WTC11 (cell line): ENCODE measurements around the gene DESI2. TPM values are rescaled to one million over a fixed set of nuclear protein-coding genes. Genes with fewer than 3 reads are reported as not detected.

Source experiments
- ATAC-seq: fragments of 200-7000 bp; cut with Tn5 transposase; 2 replicates; pipeline ENCODE4 v1.10.0; 2021; ENCODE audit warnings: mild to moderate bottlenecking, moderate library complexity
- Bru-seq: library from RNA; stranded (reverse); fragments of 400-500 nt; gene quantifications from one replicate; lab custom pipeline; 2021; lab: Mats Ljungman, UMichigan
- CTCF ChIA-PET: fragments of 300-600 bp; sonication (Branson Sonifier 250); formaldehyde crosslinking; loops from one replicate; lab custom pipeline; 2021; ENCODE audit warnings: antibody characterized with exemption; lab: Charles Lee
- POLR2A ChIA-PET: fragments of 350-600 bp; sonication (Branson Sonifier 250); formaldehyde crosslinking; loops from one replicate; lab custom pipeline; 2021; ENCODE audit warnings: antibody characterized with exemption; lab: Charles Lee
- DNase-seq: peaks from one replicate; pipeline ENCODE4 v3.0.0; 2021; ENCODE audit warnings: low spot score
- H3K27ac Mint-ChIP-seq: 2 replicates; pipeline ENCODE4 v1.8.0; 2021; ENCODE audit warnings: mixed read lengths
- H3K27me3 Mint-ChIP-seq: 2 replicates; pipeline ENCODE4 v1.8.0; 2021; ENCODE audit warnings: low read depth, mild to moderate bottlenecking, moderate library complexity, mixed read lengths
- H3K36me3 Mint-ChIP-seq: 2 replicates; pipeline ENCODE4 v1.8.0; 2021; ENCODE audit warnings: mixed read lengths
- H3K4me1 Mint-ChIP-seq: 2 replicates; pipeline ENCODE4 v1.8.0; 2022; ENCODE audit warnings: mixed read lengths
- H3K4me3 Mint-ChIP-seq: 2 replicates; pipeline ENCODE4 v1.8.0; 2021; ENCODE audit warnings: mild to moderate bottlenecking, moderate library complexity, mixed read lengths
- H3K9me3 Mint-ChIP-seq: 2 replicates; pipeline ENCODE4 v1.8.0; 2021; ENCODE audit warnings: mixed read lengths
- ATF2 ChIP-seq: sonication (generic); formaldehyde crosslinking; IDR thresholded peaks from 2 replicates; pipeline ENCODE4 v1.8.1; 2022; ENCODE audit warnings: low read depth, missing genetic modification reagents, borderline replicate concordance
- CDX4 ChIP-seq: fragments of 250-450 bp; sonication (Bioruptor Pico); IDR thresholded peaks from 2 replicates; pipeline ENCODE4 v1.9.0; 2021; ENCODE audit warnings: moderate library complexity, mild to moderate bottlenecking, inconsistent platforms, borderline replicate concordance
- CTCF ChIP-seq: fragments of 200-600 bp; IDR thresholded peaks from 2 replicates; pipeline ENCODE4 v1.8.0; 2022; ENCODE audit warnings: antibody characterized with exemption
- E2F5 ChIP-seq: sonication (generic); formaldehyde crosslinking; IDR thresholded peaks from 2 replicates; pipeline ENCODE4 v1.8.1; 2022; ENCODE audit warnings: mild to moderate bottlenecking, moderate library complexity, missing genetic modification reagents
- EMX1 ChIP-seq: fragments of 250-450 bp; sonication (Bioruptor Pico); IDR thresholded peaks from 2 replicates; pipeline ENCODE4 v1.8.0; 2021; ENCODE audit warnings: mild to moderate bottlenecking
- ESRRA ChIP-seq: sonication (generic); formaldehyde crosslinking; IDR thresholded peaks from 2 replicates; pipeline ENCODE4 v1.8.1; 2022; ENCODE audit warnings: mild to moderate bottlenecking, missing genetic modification reagents, borderline replicate concordance
- FOXK1 ChIP-seq: sonication (generic); formaldehyde crosslinking; IDR thresholded peaks from 2 replicates; pipeline ENCODE4 v1.8.0; 2022; ENCODE audit warnings: mild to moderate bottlenecking, moderate library complexity, missing genetic modification reagents
- HMGA2 ChIP-seq: fragments of 250-450 bp; sonication (Bioruptor Pico); IDR thresholded peaks from 2 replicates; pipeline ENCODE4 v1.4.0; 2021; ENCODE audit warnings: mild to moderate bottlenecking, moderate library complexity
- IRF1 ChIP-seq: sonication (generic); formaldehyde crosslinking; IDR thresholded peaks from 2 replicates; pipeline ENCODE4 v1.8.0; 2023; ENCODE audit warnings: missing genetic modification reagents
- JAZF1 ChIP-seq: fragments of 250-450 bp; sonication (Bioruptor Pico); IDR thresholded peaks from 2 replicates; pipeline ENCODE4 v1.9.0; 2021; ENCODE audit warnings: moderate library complexity, mild to moderate bottlenecking, inconsistent platforms
- MAX ChIP-seq: sonication (generic); formaldehyde crosslinking; IDR thresholded peaks from 2 replicates; pipeline ENCODE4 v1.8.0; 2022; ENCODE audit warnings: mild to moderate bottlenecking, missing genetic modification reagents
- MXD4 ChIP-seq: fragments of 250-450 bp; sonication (Bioruptor Pico); IDR thresholded peaks from 2 replicates; pipeline ENCODE4 v1.8.0; 2021; ENCODE audit warnings: mild to moderate bottlenecking, moderate library complexity, borderline replicate concordance
- NFATC4 ChIP-seq: fragments of 250-450 bp; sonication (Bioruptor Pico); IDR thresholded peaks from 2 replicates; pipeline ENCODE4 v1.9.0; 2021; ENCODE audit warnings: mild to moderate bottlenecking
- NR2C2 ChIP-seq: sonication (generic); formaldehyde crosslinking; IDR thresholded peaks from 2 replicates; pipeline ENCODE4 v1.8.0; 2022; ENCODE audit warnings: mild to moderate bottlenecking, missing genetic modification reagents
- PRDM15 ChIP-seq: sonication (generic); formaldehyde crosslinking; IDR thresholded peaks from 2 replicates; pipeline ENCODE4 v1.8.0; 2022; ENCODE audit warnings: missing genetic modification reagents
- TEAD4 ChIP-seq: sonication (generic); formaldehyde crosslinking; IDR thresholded peaks from 2 replicates; pipeline ENCODE4 v1.8.0; 2022; ENCODE audit warnings: mild to moderate bottlenecking, missing genetic modification reagents
- USF1 ChIP-seq: sonication (generic); formaldehyde crosslinking; IDR thresholded peaks from 2 replicates; pipeline ENCODE4 v1.8.0; 2022; ENCODE audit warnings: mild to moderate bottlenecking, missing genetic modification reagents
- ZNF138 ChIP-seq: sonication (generic); formaldehyde crosslinking; conservative IDR thresholded peaks from 2 replicates; pipeline ENCODE4 v1.8.1; 2022; ENCODE audit warnings: mild to moderate bottlenecking, moderate library complexity, missing genetic modification reagents
- ZNF219 ChIP-seq: sonication (generic); formaldehyde crosslinking; IDR thresholded peaks from 2 replicates; pipeline ENCODE4 v1.8.0; 2023; ENCODE audit warnings: missing genetic modification reagents, mild to moderate bottlenecking, borderline replicate concordance
- ZNF263 ChIP-seq: sonication (generic); formaldehyde crosslinking; IDR thresholded peaks from 2 replicates; pipeline ENCODE4 v1.8.1; 2022; ENCODE audit warnings: low read depth, mild to moderate bottlenecking, moderate library complexity, missing genetic modification reagents
- ZNF425 ChIP-seq: fragments of 250-450 bp; sonication (Bioruptor Pico); conservative IDR thresholded peaks from 2 replicates; pipeline ENCODE4 v1.9.0; 2021; ENCODE audit warnings: mild to moderate bottlenecking
- long read RNA-seq, 3 experiments: library from RNA in 1 of 3; library from capped mRNA in 1 of 3; library from polyadenylated mRNA in 1 of 3; unstranded in 2 of 3; stranded (forward) in 1 of 3; transcript quantifications; one replicate each; pipeline ENCODE4 v2.0.0, GENCODE V29; 2021
- total RNA-seq: library from RNA; stranded (reverse); gene quantifications from 3 replicates; pipeline ENCODE4 v1.2.3, GENCODE V29; 2021

Gene DESI2
- total RNA-seq: 76.1 to 108 TPM (median 76.4 TPM) in 3 replicates
- percentile 92 among the genes with signal in this experiment for Bru-seq, nascent RNA
- long read RNA-seq, experiment 1, full-length matches to known transcripts: 456 of 621 reads
- long read RNA-seq, experiment 1, partial matches to known transcripts: 80 of 621 reads
- long read RNA-seq, experiment 1, other reads (novel, unspliced or antisense): 85 of 621 reads
- long read RNA-seq, experiment 2, full-length matches to known transcripts: 45 of 153 reads
- long read RNA-seq, experiment 2, partial matches to known transcripts: 87 of 153 reads
- long read RNA-seq, experiment 2, other reads (novel, unspliced or antisense): 21 of 153 reads
- long read RNA-seq, experiment 3, full-length matches to known transcripts: 2 of 12 reads
- long read RNA-seq, experiment 3, partial matches to known transcripts: 1 of 12 reads
- long read RNA-seq, experiment 3, other reads (novel, unspliced or antisense): 9 of 12 reads

- H3K27me3 Mint-ChIP-seq: no peaks in the 10 kb centered on the region
- DNase-seq: peak; percentile 98
- peak within 1 kb of the TSS; percentile 81 for H3K4me3 Mint-ChIP-seq
- ATAC-seq: peak; percentile 94
- H3K9me3 Mint-ChIP-seq: peaks cover under 1% of the 10 kb centered on the region; the same call in 1 of the 2 replicates
- peaks cover 14% of the 10 kb centered on the region for H3K36me3 Mint-ChIP-seq
- peaks cover 40% of the 10 kb centered on the region for H3K4me1 Mint-ChIP-seq
- ChIA-PET POLR2A (interaction anchor here (0.5 to 2.7 kb wide), 7 partner anchors 46 to 318 kb away, joined by 3 to 10 read pairs (median 4); partner anchors contain the start of gene COX20), CTCF (interaction anchor here (0.6 to 2.0 kb wide), 6 partner anchors 13 to 326 kb away, joined by 3 to 12 read pairs (median 4); no protein-coding TSS in a partner anchor)
- peak within 1 kb of the TSS; percentile 97 for H3K27ac Mint-ChIP-seq
- TF ChIP-seq ESRRA: peak; percentile 84
- no peak for TF ChIP-seq ATF2
- TF ChIP-seq IRF1 (CRISPR knock-in tag): no peak
- TF ChIP-seq CTCF: peak; percentile 16; the same call in 1 of the 2 replicates
- no peak for TF ChIP-seq MXD4 (CRISPR knock-in tag)
- TF ChIP-seq TEAD4 (CRISPR knock-in tag): no peak
- TF ChIP-seq HMGA2 (CRISPR knock-in tag): no peak
- TF ChIP-seq MAX (CRISPR knock-in tag): no peak; the same call in 1 of the 2 replicates
- TF ChIP-seq ZNF219 (CRISPR knock-in tag): peak; percentile 24; the same call in 1 of the 2 replicates
- peak; percentile 66 for TF ChIP-seq E2F5 (CRISPR knock-in tag)
- no peak for TF ChIP-seq PRDM15 (CRISPR knock-in tag)
- peak; percentile 56; the same call in 1 of the 2 replicates for TF ChIP-seq NFATC4 (CRISPR knock-in tag)
- no peak for TF ChIP-seq ZNF425 (CRISPR knock-in tag)
- peak; percentile 68; the same call in 1 of the 2 replicates for TF ChIP-seq USF1 (CRISPR knock-in tag)
- no peak for TF ChIP-seq ZNF138 (CRISPR knock-in tag)
- no peak for TF ChIP-seq NR2C2
- no peak for TF ChIP-seq ZNF263 (CRISPR knock-in tag)
- TF ChIP-seq EMX1 (CRISPR knock-in tag): no peak
- no peak; the same call in 1 of the 2 replicates for TF ChIP-seq FOXK1
- TF ChIP-seq JAZF1 (CRISPR knock-in tag): no peak
- TF ChIP-seq CDX4: no peak
Observed at GRCh38 chr1:244652623-244653438, at the start of gene DESI2. DESI2 (plus strand) TSS chr1:244653126; CDS start chr1:244653314, 188 bp downstream.
